Measurements from ENCODE around the gene CROCC2. TPM values are rescaled to one million over a fixed set of nuclear protein-coding genes. Genes with fewer than 3 reads are reported as not detected.

Gene CROCC2
- under 0.01 TPM in 1 of 2 replicates, not detected in the other for total RNA-seq

DNA sequence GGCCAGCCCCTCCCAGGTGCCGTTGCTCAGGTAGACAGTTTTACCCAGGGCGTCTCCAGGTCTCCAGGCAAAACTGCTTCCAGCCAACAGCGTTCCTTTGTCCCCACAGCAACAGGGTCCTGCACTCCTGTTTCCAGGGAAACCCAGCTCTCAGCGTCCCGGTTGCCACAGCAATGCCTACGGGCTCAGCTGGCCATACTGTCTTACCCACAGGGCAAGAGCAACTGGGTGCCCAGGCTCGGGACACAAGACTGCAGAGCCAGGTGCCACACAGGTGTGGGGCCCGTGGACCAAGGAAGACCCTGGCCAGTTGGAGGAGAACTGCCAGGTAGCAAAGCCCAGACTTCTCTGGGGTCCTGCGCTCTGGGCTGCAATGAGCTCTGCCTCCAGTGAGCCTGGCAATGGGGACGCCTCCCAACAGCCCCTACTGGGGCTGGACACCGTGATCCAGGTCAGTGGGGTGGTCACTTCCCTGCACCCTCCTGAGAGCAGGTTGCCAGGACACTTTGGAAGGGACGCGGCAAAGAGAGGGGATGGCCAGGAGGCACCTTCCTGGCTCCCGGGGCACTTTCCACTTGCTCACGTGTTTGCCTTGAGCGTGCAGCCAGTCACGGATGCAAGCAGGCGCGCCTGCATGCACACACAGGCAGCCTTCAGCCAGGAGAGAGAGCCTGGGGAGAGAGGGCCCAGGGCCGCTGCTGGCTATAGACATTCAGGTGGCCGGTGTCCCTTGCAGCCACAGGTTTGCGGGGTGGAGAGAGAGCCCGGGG lies at the start of gene CROCC2:
CROCC2 (plus strand) TSS at position 196 of the 770 bp plus-strand sequence; CDS start at position 374, 178 bp downstream.
- no peak for DNase-seq (ENCODE audit: low read depth)

DNA sequence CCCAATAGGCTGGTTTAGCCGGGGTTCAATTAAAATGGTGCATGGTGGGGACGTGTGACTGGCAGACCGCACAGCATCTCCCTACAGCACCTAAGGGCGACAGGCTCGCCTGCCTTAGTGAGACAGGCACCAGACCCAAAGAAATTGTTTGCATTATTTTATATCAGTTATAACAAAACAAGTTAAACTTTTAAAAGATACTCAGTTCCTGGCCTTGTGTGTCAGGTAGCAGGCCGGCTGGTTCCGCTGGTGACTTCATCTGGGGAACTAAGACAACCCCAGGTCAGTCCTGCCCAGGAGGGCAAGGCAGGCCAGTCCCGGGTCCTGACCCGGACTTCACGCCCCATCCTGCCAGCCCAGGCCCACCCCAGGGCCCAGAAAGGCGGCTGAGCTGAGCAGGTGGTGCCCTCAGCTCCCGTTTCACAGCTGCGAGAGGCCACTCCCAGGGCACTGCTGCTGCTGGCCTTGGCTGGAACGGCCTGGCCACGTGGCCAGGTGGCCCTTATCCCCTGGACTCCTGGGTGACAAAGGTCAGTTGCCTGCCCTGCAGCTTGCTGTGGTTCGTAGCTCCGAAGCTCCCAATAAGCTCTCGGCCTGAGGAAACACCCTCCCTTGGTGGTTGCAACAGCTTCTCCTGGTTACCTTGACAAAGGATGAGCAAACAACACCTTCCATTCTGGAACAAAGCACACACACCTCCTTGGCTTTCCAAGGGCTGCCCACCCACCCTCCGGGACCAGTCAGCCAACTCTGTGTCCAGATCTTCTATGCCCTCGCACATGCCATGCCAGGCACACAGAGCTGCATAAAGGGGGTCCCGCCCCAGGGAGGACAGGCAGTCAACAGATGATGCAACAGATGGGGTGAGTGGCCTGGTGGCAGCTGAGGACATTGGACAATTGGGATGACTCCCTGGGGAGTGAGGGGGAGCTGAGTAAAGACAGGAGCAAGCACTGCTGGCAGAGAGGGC lies 48.8 kb upstream of the CROCC2 start:
- no peak for DNase-seq (ENCODE audit: low read depth)

DNA sequence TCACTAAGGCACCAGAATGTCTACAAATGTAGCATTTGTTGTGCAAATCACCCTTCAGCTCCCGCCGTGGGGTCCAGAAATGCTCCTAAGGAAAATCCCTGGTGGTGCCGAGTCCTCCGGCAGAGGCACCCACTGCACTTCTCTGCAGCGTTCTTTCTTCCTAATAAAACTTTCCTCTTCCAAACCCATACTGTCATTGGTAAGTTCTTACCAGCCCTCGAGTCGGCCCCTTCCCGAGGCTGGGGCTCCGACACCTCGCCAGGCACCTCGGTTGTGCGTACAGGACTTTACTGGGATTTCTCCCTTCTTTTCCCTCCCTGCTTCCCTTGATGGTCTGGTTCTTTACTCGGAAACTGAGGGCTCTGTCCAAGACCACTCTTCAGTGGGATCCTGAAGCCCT lies 47.8 kb upstream of the CROCC2 start:
- no peak for DNase-seq (ENCODE audit: low read depth)

DNA sequence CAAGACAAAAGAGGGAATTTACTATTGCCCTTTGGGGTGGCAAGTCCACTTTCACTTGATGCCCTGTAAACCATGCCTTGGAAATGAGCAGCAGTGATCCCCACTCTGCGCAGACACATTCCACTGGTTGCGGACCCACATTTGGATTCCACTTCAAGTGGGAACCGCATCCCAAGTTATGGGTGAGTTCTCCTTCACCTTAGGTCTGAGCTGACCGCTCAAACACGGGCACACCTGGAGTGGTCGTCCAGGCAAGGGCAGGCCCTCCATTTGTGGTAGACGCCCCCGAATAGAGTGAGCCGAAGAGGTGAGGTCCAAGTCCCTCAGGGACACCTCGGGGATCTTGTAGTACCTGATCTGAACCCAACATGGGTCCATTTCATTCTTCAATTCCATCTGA lies 47.3 kb upstream of the CROCC2 start:
- no peak for DNase-seq (ENCODE audit: low read depth)

DNA sequence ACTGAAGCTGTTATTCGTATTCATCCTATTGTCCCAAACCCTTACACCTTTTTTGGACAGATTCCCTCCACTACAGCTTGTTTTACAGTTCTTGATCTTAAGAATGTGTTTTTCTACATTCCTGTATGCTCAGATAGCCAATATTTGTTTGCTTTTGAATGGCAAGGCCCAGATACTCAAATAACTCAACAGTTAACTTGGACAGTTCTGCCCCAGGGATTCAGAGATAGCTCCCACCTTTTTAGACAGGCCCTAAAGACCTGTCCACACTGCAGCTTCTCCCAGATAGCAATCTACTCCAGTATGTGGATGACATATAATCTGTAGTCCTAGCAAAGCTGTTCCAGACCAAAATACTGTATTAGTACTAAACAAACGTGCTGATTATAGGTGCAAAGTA lies 44.6 kb upstream of the CROCC2 start:
- DNase-seq (ENCODE audit: low read depth) = no peak

DNA sequence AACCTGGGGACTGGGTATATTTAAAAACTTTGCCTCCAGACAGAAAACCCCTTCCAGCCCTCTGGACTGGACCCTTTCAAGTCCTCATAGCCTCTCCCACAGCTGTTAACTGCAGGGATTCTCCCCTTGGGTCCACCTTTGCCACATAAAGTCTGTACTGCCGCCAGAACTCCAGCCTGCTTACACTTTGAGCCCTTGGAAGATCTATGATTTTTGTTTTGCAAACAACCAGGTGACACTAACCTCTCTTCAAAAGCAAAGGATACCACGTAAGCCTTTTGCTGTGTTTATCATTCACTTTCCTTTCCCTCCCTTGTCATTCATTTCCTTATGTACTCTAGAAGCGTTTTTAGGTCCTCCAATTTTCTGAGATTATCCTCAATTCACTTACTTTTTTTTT lies 41.7 kb upstream of the CROCC2 start:
- no peak for DNase-seq (ENCODE audit: low read depth)

DNA sequence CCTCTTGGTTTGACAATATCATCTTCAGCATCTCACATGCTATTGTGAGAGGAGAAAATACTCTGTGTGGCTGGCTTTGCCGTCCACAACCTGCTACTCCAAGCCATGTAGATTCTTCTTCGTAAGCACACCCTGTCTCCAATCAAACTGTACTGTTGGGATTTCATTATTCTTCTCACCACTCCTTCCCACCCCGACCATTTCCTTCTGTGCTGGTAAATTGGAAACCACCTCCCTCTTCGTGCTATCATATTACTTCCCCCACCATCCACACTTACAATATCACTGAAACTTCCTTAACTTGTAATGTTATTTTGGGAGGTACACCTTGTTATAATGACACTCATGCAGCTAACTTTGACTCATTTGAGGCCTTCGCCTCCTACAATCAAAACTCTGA lies 40.7 kb upstream of the CROCC2 start:
- DNase-seq (ENCODE audit: low read depth) = no peak

DNA sequence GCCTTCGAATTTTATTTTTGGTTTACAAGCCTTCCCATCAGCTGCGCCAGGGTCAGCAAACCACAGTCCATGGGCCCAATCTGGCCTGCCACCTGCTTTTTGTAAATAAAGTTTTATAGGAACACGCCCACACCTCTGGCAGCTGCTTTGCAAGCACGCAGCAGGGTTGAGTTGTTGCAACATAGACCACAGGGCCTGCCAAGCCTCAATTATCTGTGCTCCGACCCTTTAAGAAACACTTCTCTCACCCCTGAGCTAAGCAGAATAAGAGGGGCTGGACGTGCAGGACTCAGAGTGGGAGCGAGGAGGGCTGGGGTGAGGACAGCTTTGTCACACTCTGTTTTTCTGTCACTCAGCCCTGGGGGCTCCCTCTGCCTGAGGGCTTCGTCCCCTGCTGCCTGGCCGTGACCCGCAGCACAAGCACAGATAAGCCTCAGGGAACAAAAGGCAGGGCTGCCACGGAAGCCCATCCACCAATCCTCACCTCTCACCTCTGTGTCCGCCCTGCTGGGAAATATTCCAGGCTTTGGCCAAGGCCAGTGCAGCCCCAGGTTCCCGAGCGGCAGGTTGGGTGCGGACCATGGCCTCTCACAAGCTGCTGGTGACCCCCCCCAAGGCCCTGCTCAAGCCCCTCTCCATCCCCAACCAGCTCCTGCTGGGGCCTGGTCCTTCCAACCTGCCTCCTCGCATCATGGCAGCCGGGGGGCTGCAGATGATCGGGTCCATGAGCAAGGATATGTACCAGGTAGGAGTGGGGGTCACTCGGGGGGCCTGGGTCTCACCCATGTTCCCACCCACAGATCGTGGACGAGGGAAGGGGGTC lies 37.6 kb upstream of the CROCC2 start, which contains the start of gene AGXT:
AGXT (plus strand) TSS at position 539 of the 823 bp plus-strand sequence; CDS start at position 581, 42 bp downstream.
- no peak for DNase-seq (ENCODE audit: low read depth)

DNA sequence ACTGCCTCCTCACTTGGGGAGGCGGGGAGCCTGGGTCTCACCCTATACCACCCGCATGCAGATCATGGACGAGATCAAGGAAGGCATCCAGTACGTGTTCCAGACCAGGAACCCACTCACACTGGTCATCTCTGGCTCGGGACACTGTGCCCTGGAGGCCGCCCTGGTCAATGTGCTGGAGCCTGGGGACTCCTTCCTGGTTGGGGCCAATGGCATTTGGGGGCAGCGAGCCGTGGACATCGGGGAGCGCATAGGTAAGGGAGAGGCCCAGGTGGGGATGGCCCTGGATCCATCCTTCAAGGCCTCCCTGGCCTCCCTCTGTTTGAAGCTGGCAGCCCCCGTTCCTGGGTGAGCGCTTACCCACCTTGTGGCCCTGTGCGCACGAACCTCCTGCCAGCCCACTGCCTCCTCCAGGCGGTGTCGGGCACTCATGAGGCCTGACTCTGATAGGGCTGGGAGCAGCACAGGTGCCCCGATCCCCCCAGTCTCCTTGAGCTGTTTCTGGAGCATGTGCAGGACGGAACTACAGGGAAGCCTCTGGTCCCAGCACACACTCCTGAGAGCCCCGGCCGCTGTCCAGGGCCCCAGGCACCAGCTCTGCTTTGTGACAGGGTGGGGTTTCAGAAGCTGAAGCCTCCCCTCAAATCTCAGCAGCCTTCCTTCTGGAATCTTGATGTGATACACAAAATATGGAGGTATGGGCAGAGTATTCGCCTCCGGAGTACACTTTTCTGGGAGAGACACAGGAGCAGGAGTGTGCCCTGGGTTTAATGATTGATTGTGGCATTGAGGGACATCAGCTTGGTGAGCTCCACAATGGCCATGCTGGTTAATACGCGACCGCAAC lies 36.8 kb upstream of the CROCC2 start:
- DNase-seq (ENCODE audit: low read depth) = no peak

DNA sequence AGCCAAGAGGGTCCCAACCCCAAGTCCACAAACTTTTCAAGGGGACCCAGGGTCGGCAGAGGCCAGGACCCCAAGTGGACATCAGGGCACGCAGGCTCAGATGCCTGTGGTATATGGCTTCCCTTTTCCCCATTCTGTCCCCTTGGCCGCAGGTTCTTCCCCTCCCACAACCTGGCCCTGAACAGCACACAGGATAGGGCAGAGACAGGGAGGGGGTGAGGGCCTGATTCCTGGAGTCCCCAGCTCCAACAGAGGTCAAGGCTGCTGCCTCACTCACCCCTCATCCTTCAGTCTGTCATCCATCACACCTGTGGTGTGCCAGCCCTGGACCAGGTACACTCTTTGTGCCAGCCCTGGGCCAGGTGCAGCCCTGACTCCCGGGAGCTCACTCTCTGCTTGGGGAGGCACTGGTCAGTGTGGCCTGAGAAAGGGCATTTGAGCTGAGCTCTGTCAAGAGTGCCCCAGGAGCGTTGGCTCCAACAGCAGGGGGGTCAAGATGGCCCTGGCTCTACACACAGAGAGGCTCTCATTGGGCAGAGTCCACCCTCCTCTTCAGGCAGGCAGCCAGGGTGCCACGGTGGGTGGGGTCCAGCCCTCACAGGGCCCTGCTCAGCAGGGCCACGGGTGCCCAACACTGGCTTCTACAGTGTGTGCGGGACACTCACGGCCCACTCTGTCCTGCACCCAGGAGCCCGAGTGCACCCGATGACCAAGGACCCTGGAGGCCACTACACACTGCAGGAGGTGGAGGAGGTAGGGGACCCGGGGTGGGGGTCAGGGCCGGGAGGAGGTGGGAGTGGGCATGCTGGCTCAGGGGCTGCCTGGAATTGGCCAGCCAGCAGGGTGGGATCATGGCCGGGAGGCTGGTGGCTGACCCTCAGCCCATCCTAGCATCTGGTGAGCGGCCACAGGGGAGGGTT lies 35.9 kb upstream of the CROCC2 start:
- DNase-seq (ENCODE audit: low read depth) = no peak

DNA sequence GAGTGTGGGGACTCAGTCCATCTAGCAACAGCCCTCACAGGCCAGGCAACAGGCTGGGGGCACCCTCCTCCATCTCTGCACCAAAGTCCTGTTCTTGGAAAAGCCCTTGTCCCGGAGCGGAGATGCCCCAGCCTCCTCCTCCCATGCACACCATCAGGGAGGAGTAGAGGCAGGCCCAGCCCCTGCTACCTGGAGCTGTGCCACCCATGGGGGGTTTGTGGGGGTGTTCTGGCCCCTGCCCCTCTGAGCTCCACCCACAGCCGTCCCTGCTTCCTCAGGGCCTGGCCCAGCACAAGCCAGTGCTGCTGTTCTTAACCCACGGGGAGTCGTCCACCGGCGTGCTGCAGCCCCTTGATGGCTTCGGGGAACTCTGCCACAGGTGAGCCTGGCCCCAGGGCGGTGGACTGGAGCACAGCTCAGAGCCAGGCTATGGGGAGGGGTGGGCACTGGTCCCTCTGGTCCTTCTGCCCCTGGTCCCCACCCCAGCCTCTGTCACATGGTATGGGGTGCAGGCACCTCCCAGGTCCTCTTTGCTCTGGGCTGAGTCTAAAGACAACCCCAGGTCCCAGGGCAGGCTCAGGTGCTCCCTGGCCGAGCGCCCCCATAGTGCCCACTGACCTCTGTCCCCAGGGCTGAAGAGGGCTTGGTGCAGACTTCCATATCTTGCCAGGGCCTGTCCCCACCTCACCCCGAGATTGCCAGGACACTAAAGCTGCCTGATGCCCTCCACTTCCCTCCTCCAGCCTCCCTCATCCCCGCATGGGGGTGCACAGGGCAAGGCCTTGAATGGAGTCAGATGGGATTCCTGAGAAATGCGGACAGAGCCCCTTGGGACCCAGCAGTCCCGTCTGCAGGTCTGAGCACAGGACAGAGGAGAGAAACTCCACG lies 34.8 kb upstream of the CROCC2 start:
- no peak for DNase-seq (ENCODE audit: low read depth)

DNA sequence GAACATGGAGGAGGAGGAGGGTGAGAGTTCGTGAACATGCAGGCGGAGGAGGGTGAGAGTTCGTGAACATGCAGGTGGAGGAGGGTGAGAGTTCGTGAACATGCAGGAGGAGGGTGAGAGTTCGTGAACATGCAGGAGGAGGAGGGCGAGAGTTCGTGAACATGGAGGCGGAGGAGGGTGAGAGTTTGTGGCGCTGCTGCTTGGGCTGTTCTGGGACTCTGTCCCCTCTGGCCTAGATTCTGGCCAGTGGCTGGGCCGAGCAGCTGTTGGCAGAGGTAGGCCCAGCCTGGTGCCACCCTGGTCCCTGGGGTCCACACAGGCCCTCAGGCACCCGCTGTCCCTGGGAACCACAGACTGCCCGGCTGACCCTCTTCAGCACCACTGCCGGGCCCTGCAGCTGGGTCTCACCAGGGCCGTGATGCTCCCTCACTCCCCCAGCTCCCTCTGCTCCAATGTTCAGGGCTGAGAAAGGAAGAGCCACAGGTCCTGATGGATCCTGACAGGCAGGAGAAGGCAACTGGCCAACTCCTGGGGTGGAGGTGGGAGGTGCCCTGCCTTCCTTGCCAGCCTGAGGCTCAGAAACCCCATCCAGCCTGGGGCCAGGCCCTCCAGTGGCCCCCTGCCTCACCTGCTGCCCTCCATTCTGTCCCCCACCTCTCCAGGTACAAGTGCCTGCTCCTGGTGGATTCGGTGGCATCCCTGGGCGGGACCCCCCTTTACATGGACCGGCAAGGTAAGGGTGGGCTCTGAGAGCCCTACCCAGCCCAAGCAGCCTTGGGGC lies 33.6 kb upstream of the CROCC2 start:
- no peak for DNase-seq (ENCODE audit: low read depth)

DNA sequence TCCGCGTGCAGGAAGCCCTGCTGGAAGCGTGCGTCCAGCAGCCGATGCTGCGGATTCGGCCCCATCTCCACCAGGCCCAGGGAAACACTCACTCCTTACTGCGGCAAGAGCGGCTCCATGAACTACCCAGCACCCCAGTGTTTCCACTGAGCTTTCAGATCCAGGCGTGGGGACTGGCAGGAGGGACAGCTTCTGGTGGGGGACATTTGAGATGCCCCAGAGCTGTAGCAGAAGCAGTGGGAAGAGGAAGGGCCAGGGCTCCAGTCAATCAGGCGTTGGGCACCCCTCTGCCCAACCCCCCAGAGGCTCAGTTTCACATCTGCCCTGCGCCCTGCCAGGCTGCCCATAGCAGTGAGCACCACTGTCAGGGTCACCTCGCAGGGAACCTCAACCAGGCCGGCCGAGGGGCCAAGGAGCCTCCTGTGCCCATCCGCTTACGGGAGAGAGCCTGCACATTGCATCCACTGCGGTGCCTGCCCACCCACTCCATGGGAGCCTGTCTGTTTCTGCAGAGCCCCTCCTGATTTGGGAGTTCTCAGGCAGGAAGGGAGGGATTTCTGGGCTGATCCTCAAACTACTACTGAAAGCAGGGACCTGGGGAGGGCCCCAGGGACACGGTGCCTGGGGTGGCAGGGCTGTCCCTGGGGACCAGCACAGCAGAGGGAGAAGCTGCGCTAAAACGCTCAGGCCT lies 32.9 kb upstream of the CROCC2 start:
- no peak for DNase-seq (ENCODE audit: low read depth)

DNA sequence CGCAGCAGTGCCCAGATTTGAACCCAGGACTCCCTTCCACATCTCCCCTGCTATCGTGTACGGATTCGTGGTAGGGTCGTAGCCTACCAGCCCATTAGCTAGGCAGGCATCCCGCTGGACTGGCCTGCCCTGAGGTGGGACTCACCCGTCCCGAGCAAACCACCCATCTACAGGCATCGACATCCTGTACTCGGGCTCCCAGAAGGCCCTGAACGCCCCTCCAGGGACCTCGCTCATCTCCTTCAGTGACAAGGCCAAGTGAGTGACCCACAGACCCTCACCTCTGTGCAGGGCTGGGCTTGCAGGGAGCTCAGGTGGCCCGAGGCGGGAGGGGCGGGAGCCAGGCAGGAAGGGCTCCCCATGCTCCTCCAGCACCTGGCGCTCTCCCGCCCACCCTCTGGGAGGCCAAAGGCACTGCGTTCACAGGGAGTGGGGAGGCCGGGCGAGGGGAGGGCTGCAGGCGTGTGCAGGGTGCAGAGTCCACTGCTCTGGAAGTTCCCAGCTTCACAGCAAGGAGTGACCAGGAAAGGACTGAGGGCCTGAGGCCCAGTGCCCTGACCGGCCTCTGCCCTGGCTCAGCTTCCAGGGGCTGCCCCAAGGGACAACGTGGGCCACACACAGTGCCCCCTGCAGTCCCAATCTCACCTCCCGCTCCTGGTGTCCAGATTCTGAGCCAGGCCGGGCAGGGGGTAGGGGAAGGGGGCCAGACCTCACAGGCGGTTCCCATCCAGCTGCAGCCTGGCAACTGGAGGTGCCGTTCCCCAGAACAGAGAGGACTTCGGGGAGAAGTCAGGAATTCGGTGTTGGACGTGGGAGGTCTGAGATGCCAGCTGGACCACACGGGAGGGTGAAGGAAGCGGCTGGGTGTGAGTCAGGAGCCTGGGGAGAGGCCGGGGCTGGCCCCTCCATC lies 32.1 kb upstream of the CROCC2 start:
- no peak for DNase-seq (ENCODE audit: low read depth)

DNA sequence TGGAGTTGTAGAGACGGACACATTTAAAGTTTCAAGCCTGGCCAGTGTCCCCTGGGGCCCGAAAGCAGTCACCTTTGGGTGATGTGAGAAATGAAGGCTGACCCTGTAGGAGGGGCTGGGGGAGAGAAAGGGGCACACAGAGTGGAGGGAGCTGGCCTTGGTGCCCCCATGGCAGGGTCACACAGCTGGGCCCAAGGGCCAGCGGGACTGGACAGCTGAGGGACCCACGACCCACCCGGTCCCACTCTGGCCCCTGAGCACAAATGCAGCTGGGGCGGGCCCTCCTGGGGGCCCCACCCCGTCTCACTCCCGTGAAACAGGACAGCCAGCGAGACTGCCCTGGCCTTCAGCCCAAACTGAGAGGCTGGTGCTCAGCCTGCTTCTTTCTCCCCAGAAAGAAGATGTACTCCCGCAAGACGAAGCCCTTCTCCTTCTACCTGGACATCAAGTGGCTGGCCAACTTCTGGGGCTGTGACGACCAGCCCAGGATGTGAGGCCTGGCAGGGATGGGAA lies 31.4 kb upstream of the CROCC2 start:
- DNase-seq (ENCODE audit: low read depth) = no peak

Data from renal cortical epithelial cell (primary cell).